CD4-positive, alpha-beta memory T cell (primary cell): ENCODE measurements around the gene PSPH. TPM values are rescaled to one million over a fixed set of nuclear protein-coding genes. Genes with fewer than 3 reads are reported as not detected.
"Not testable (repeated sequence)": the region's sequence is repeated elsewhere in the genome, so short reads cannot be mapped to it uniquely, and the experiment has no call there.

Experiments used
- CTCF ChIA-PET: fragments of 350-600 bp; sonication (Branson Sonifier 250); formaldehyde crosslinking; loops from one replicate; lab custom pipeline; 2021; ENCODE audit warnings: inconsistent platforms; ENCODE audit not compliant: partially characterized antibody; lab: Charles Lee
- POLR2A ChIA-PET: fragments of 350-600 bp; sonication (Branson Sonifier 250); formaldehyde crosslinking; loops from one replicate; lab custom pipeline; 2021; ENCODE audit not compliant: partially characterized antibody; lab: Charles Lee
- DNase-seq, 5 donors: peaks; one replicate each; pipeline versions ENCODE4 v3.0.0 to v3.0.0-alpha.2; 2020 to 2022; ENCODE audit warnings: mixed read lengths in 1 of 5
- H3K27ac ChIP-seq: one replicate; pipeline ENCODE4 v1.7.0; 2013; ENCODE audit warnings: low read depth, low read length
- H3K27me3 ChIP-seq: 2 replicates; pipeline ENCODE4 v1.7.0; 2013; ENCODE audit warnings: mild to moderate bottlenecking, low read length, moderate library complexity; ENCODE audit not compliant: insufficient read depth
- H3K36me3 ChIP-seq: 2 replicates; pipeline ENCODE4 v1.7.0; 2013; ENCODE audit warnings: mild to moderate bottlenecking, low read length, moderate library complexity; ENCODE audit not compliant: insufficient read depth
- H3K4me1 ChIP-seq: 2 replicates; pipeline ENCODE4 v1.7.0; 2013; ENCODE audit warnings: mild to moderate bottlenecking, low read length, moderate library complexity; ENCODE audit not compliant: insufficient read depth
- H3K4me3 ChIP-seq, 2 donors: one replicate each; pipeline ENCODE4 v1.7.0; 2013; ENCODE audit warnings: low read length in 2 of 2, mild to moderate bottlenecking in 1 of 2
- H3K9me3 ChIP-seq, 2 donors: one replicate each; pipeline ENCODE4 v1.7.0; 2013; ENCODE audit warnings: low read length in 2 of 2, control low read depth in 1 of 2; ENCODE audit not compliant: control insufficient read depth in 1 of 2
- H3K27ac Mint-ChIP-seq, 7 donors: one replicate each; pipeline ENCODE4 v1.8.0; 2020 to 2021; ENCODE audit warnings: mixed read lengths in 7 of 7, mild to moderate bottlenecking in 6 of 7, inconsistent platforms in 3 of 7, moderate library complexity in 3 of 7
- H3K27me3 Mint-ChIP-seq, 2 donors: one replicate each; pipeline ENCODE4 v1.8.0; 2020 to 2021; ENCODE audit warnings: mixed read lengths in 2 of 2
- H3K36me3 Mint-ChIP-seq, 2 donors: one replicate each; pipeline ENCODE4 v1.8.0; 2020 to 2021; ENCODE audit warnings: mixed read lengths in 2 of 2, inconsistent platforms in 1 of 2, mild to moderate bottlenecking in 1 of 2
- H3K4me1 Mint-ChIP-seq, 4 donors: one replicate each; pipeline ENCODE4 v1.8.0; 2020 to 2021; ENCODE audit warnings: mixed read lengths in 4 of 4, mild to moderate bottlenecking in 1 of 4
- H3K4me3 Mint-ChIP-seq, 8 donors: one replicate each; pipeline ENCODE4 v1.8.0; 2020 to 2021; ENCODE audit warnings: mixed read lengths in 8 of 8, mild to moderate bottlenecking in 7 of 8, moderate library complexity in 6 of 8, inconsistent platforms in 3 of 8
- H3K9me3 Mint-ChIP-seq, 8 donors: one replicate each; pipeline ENCODE4 v1.8.0; 2020 to 2021; ENCODE audit warnings: mixed read lengths in 8 of 8, mild to moderate bottlenecking in 5 of 8, inconsistent platforms in 3 of 8, moderate library complexity in 1 of 8
- intact Hi-C: fragments of 100-400 bp; cut with micrococcal nuclease; formaldehyde crosslinking; loops from one replicate; pipeline ENCODE4 v1.15.1; 2023
- polyA plus RNA-seq, 2 donors: library from polyadenylated mRNA; unstranded; fragments of 300-500 nt; fragmentation: Illumina TruSeq; gene quantifications; one replicate each; pipeline ENCODE4 v1.2.3, GENCODE V29; 2021
- total RNA-seq, 2 experiments: library from RNA; stranded (reverse); gene quantifications; one replicate each; pipeline ENCODE4 v1.2.3, GENCODE V29; 2021

PSPH gene
- total and polyA plus RNA-seq, 4 experiments from 2014 or later, result 2.1 to 8.0 (median 4.2) TPM

DNA sequence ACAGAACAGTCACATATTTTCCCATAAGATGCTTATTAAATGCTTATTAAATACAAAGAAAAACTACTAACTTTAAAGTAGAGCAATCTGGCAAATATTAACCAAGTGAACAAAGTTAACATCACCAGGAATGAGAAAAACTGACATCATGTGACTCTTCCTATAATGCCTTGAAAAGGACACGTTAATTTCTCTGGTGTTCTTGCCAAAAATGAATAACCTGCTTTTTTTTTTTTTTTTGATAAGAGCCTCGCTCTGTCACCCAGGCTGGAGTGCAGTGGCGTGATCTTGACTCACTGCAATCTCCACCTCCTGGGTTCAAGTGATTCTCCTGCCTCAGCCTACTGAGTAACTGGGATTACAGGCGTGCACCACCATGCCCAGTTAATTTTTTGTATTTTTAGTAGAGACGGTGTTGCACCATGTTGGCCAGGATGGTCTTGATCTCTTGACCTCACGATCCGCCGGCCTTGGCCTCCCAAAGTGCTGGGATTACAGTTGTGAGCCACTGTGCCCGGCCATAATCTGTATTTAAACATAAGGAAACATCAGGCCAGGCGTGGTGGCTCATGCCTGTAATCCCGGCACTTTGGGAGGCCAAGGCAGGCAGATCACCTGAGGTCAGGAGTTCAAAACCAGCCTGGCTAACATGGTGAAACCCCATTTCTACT is 3.7 kb downstream of the PSPH start:
- CTCF ChIA-PET, H3K27me3 Mint-ChIP-seq, H3K4me3 Mint-ChIP-seq, H3K4me3 ChIP-seq, H3K9me3 ChIP-seq, POLR2A ChIA-PET, H3K27me3 ChIP-seq, H3K36me3 Mint-ChIP-seq, H3K9me3 Mint-ChIP-seq, H3K27ac ChIP-seq, H3K36me3 ChIP-seq, DNase-seq, intact Hi-C loops: not testable (repeated sequence)
- peaks cover 19% of the 10 kb centered on the region for H3K4me1 ChIP-seq
- peak overlapping the region in 2 of 7 donors; percentile 30 to 36 for H3K27ac Mint-ChIP-seq
- peaks cover 10 to 25% (median 18%) of the 10 kb centered on the region in 4 donors for H3K4me1 Mint-ChIP-seq

DNA sequence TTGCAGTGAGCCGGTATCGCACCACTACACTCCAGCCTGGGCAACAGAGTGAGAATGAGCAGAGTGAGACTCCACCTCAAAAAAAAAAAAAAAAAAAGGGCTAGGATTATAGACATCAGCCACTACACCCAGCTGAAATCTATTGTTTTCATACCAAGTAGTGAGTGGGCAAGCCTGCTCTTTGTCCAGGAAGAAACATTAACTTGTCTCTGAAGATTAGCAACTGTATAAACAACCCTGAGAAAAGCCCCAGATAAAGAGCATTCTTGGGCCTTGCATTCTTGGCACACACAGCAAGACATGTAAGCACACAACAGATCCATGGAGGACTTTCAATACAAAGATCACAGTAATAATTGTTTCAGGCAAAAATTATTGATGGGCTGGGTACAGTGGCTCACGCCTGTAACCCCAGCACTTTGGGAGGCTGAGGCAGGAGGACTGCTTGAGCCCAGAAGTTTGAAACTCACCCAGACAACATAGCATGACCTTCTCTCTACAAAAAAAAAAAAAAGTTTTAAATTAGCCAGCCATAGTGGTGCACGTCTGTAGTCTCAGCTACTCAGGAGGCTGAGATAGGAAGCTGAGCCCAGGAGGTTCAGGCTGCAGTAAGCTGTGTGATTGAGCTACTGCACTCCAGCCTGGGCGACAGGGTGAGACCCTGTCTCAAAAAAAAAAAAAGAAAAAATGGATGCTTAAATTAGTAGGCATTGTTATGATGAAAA is 4.4 kb downstream of the PSPH start:
- Mint-ChIP-seq H3K27me3 (no peaks in the 10 kb centered on the region), H3K9me3 (no peaks in the 10 kb centered on the region), H3K27ac (peak overlapping the region in 2 of 7 donors; percentile 19 to 30), H3K36me3 (peaks cover 0 to 5% of the 10 kb centered on the region in 2 donors), H3K4me1 (peaks cover 6 to 20% (median 14%) of the 10 kb centered on the region in 4 donors), H3K4me3 (no peak overlapping the region)
- ChIA-PET CTCF (no interaction called here), POLR2A (no interaction called here)
- no peaks in the 10 kb centered on the region for H3K36me3 ChIP-seq
- no peaks in the 10 kb centered on the region for H3K9me3 ChIP-seq
- H3K4me3 ChIP-seq, result no peak overlapping the region
- H3K27ac ChIP-seq, result no peak overlapping the region
- no peak for DNase-seq
- intact Hi-C loops, result no loop called here
- no peaks in the 10 kb centered on the region for H3K27me3 ChIP-seq
- H3K4me1 ChIP-seq, result peaks cover 13% of the 10 kb centered on the region

DNA sequence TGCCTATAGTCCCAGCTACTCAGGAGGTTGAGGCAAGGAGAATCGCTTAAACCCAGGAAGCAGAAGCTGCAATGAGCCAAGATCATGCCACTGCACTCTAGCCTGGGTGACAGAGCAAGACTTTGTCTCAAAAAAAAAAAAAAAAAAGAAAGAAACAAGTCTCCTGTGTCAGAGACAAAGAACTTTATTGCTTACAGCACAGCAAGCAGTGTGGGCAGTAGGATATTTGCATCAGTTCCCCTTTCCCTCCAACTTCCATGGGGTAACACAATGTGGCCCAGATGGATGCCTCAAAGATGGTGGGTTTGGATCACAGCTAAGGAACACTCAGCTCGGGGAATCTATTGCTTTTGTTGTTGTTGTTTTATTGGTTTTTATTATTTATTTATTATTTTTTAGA is 5.5 kb downstream of the PSPH start:
- peaks cover 3 to 10% (median 10%) of the 10 kb centered on the region in 4 donors for H3K4me1 Mint-ChIP-seq
- H3K36me3 ChIP-seq, H3K4me3 ChIP-seq, intact Hi-C loops, H3K4me1 ChIP-seq, H3K4me3 Mint-ChIP-seq, DNase-seq, H3K27me3 Mint-ChIP-seq, H3K27me3 ChIP-seq, H3K27ac Mint-ChIP-seq, H3K9me3 ChIP-seq, CTCF ChIA-PET, H3K36me3 Mint-ChIP-seq, H3K9me3 Mint-ChIP-seq, POLR2A ChIA-PET, H3K27ac ChIP-seq: not testable (repeated sequence)

DNA sequence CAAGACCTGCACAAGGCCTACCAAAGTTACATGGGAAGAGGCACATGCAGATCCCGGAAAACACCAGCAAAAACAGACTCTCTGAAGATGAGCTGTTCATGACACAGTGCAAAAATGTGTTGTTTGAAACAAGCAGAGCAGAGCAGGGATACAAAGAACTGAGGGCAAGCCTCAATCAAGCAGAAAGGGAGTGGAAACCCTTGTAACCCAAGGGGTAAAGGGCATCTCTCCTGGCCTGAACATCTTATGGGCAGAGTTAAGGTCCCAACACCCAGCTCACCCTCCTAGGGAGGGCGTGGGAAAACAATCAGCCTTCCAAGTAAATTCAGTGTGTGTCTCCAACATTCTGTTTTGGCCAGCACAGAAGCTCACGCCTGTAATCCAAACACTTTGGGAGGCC is 10.5 kb downstream of the PSPH start:
- Histone ChIP-seq H3K9me3 (no peaks in the 10 kb centered on the region), H3K4me3 (no peak overlapping the region), H3K36me3 (no peaks in the 10 kb centered on the region), H3K27ac (no peak overlapping the region), H3K4me1 (no peaks in the 10 kb centered on the region), H3K27me3 (no peaks in the 10 kb centered on the region)
- ChIA-PET POLR2A (no interaction called here), CTCF (interaction anchor here (0.6 kb wide), 1 partner anchor 34 kb away, joined by 4 read pairs; no protein-coding TSS in a partner anchor)
- Mint-ChIP-seq H3K27me3 (no peaks in the 10 kb centered on the region), H3K4me3 (no peak overlapping the region), H3K9me3 (no peaks in the 10 kb centered on the region), H3K27ac (peak overlapping the region in 1 of 7 donors; percentile 74), H3K4me1 (no peaks in the 10 kb centered on the region), H3K36me3 (no peaks in the 10 kb centered on the region)
- intact Hi-C loops, result no loop called here
- DNase-seq, result no peak

DNA sequence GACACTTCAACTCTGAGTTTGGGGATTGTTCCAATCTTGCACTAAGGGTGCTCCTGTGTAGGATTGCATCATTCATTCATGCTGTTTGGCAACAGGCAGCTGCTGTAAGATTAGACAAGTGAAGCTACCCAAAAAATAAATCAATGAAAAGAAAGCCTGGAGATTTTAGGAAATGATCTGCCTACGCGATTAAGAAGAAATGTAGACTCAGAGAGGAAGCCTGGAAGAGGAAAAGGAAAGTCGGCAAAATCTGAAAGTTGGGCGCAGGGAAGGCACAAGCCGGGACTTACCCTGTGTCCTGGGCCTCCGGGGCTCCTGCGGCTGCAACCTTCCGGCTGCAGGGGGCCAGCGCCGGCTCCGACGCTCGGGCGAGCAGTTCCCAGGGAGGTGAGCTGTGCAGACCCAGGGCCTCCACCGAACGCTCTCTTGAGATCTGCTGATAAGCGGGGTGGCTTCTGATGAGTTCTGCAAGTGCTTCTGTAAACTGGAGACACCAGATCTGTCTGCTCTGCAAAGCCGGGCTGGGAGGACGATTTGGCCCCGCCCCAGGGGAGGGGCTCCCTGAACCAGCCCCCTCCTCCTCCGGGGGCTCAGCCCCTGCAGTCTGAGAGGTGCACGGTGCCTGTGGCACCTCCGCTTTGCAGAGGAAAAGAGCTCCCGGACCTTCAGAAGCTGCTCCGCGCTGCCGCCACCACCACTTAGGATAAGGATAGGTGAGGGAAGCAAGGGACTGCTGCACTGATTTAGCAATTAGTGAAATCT is 17.4 kb downstream of the PSPH start:
- Histone ChIP-seq H3K4me1 (no peaks in the 10 kb centered on the region), H3K9me3 (no peaks in the 10 kb centered on the region), H3K36me3 (no peaks in the 10 kb centered on the region), H3K27me3 (no peaks in the 10 kb centered on the region), H3K27ac (peak overlapping the region; percentile 46), H3K4me3 (peak overlapping the region; percentile 82 to 93)
- Mint-ChIP-seq H3K36me3 (no peaks in the 10 kb centered on the region), H3K9me3 (no peaks in the 10 kb centered on the region), H3K4me3 (peak overlapping the region; percentile 82 to 94 (median 88)), H3K27ac (peak overlapping the region; percentile 3 to 91 (median 77)), H3K27me3 (no peaks in the 10 kb centered on the region), H3K4me1 (peaks cover 3 to 13% (median 6%) of the 10 kb centered on the region in 4 donors)
- intact Hi-C loops, result no loop called here
- DNase-seq, result peak; percentile 65 to 72 (median 70)
- ChIA-PET CTCF (interaction anchor here (1.5 to 1.6 kb wide), 3 partner anchors 17 to 40 kb away, joined by 4 to 6 read pairs (median 6); partner anchors contain the start of genes CCT6A and PSPH), POLR2A (interaction anchor here (0.6 to 2.0 kb wide), 5 partner anchors 17 to 31 kb away, joined by 3 to 20 read pairs (median 6); partner anchors contain the start of genes CCT6A, PSPH and SUMF2)

DNA sequence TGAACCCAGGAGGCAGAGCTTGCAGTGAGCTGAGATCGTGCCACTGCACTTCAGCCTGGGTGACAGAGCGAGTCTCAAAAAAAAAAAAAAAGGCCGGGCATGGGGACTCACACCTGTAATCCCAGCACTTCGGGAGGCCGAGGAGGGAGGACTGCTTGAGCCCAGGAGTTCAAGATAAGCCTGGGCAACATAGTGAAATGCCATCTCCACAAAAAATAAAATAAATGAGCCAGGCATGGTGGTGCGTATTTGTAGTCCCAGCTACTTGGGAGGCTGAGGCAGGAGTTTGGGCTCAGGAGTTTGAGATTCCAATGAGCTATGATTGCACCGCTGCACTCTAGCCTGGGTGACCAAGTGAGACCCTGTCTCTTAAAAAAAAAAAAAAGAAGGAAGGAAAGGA is 18.7 kb downstream of the PSPH start:
- H3K36me3 Mint-ChIP-seq, intact Hi-C loops, H3K9me3 Mint-ChIP-seq, H3K4me3 ChIP-seq, CTCF ChIA-PET, DNase-seq, H3K27me3 ChIP-seq, H3K36me3 ChIP-seq, H3K27ac Mint-ChIP-seq, H3K9me3 ChIP-seq, H3K4me1 ChIP-seq, POLR2A ChIA-PET, H3K27me3 Mint-ChIP-seq, H3K27ac ChIP-seq: not testable (repeated sequence)
- Mint-ChIP-seq H3K4me1 (peaks cover 3 to 13% (median 6%) of the 10 kb centered on the region in 4 donors), H3K4me3 (peak overlapping the region in 3 of 8 donors; percentile 14 to 71 (median 26))

DNA sequence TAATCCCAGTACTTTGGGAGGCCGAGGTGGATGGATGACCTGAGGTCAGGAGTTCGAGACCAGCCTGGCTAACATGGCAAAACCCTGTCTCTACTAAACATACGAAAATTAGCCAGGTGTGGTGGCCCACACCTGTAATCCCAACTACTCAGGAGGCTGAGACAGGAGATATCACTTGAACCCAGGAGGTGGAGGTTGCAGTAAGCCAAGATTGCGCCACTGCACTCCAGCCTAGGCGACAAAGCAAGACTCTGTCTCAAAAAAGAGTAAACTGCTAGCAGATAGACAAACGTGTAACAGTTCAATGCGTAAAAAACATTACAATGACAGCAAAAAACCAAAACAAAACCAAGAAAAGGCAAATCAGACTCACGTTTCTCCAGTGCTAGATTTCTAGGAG is 19.7 kb downstream of the PSPH start:
- peak overlapping the region in 1 of 8 donors; percentile 43 for H3K4me3 Mint-ChIP-seq
- H3K9me3 ChIP-seq, H3K36me3 ChIP-seq, DNase-seq, H3K9me3 Mint-ChIP-seq, CTCF ChIA-PET, intact Hi-C loops, H3K4me3 ChIP-seq, H3K36me3 Mint-ChIP-seq, H3K27me3 Mint-ChIP-seq, H3K4me1 ChIP-seq, H3K27me3 ChIP-seq, POLR2A ChIA-PET, H3K27ac ChIP-seq: not testable (repeated sequence)
- peak overlapping the region in 1 of 7 donors; percentile 79 for H3K27ac Mint-ChIP-seq
- H3K4me1 Mint-ChIP-seq, result peaks cover 3 to 13% (median 6%) of the 10 kb centered on the region in 4 donors
